Liver (tissue), 9 donors: ENCODE data around the gene DOCK2. TPM values are rescaled to one million over a fixed set of nuclear protein-coding genes. Genes with fewer than 3 reads are reported as not detected.

Source experiments
- DNase-seq: peaks from one replicate; pipeline ENCODE4 v3.0.0-alpha.2; 2017; ENCODE audit warnings: low spot score
- H3K27ac ChIP-seq, 2 donors: one replicate each; pipeline ENCODE4 v1.7.0; 2013; ENCODE audit warnings: inconsistent platforms in 2 of 2, low read length in 2 of 2, control low read depth in 1 of 2, low read depth in 1 of 2, mild to moderate bottlenecking in 1 of 2
- H3K27me3 ChIP-seq, 4 donors: one replicate each; pipeline versions ENCODE4 v1.6.1 to v1.7.0; 2013; ENCODE audit warnings: low read length in 3 of 4, inconsistent platforms in 1 of 4, mild to moderate bottlenecking in 1 of 4, moderate library complexity in 1 of 4; ENCODE audit not compliant: control insufficient read depth in 4 of 4, insufficient read depth in 4 of 4
- H3K36me3 ChIP-seq, 4 donors: one replicate each; pipeline versions ENCODE4 v1.6.1 to v1.7.0; 2013; ENCODE audit warnings: low read length in 3 of 4, mild to moderate bottlenecking in 3 of 4, low read depth in 1 of 4, moderate library complexity in 1 of 4; ENCODE audit not compliant: control insufficient read depth in 4 of 4, insufficient read depth in 3 of 4
- H3K4me1 ChIP-seq, 4 donors: one replicate each; pipeline versions ENCODE4 v1.6.1 to v1.7.0; 2013; ENCODE audit warnings: low read length in 3 of 4, mild to moderate bottlenecking in 3 of 4, moderate library complexity in 1 of 4; ENCODE audit not compliant: control insufficient read depth in 4 of 4, insufficient read depth in 4 of 4
- H3K4me3 ChIP-seq, 3 donors: one replicate each; pipeline versions ENCODE4 v1.6.1 to v1.7.0; 2013; ENCODE audit warnings: low read length in 3 of 3, control low read depth in 1 of 3, low read depth in 1 of 3, mild to moderate bottlenecking in 1 of 3
- H3K9ac ChIP-seq, 2 donors: one replicate each; pipeline ENCODE4 v1.7.0; 2013; ENCODE audit warnings: low read length in 2 of 2, mild to moderate bottlenecking in 2 of 2, moderate library complexity in 2 of 2, control low read depth in 1 of 2, low read depth in 1 of 2
- H3K9me3 ChIP-seq, 4 donors: one replicate each; pipeline versions ENCODE4 v1.6.1 to v1.7.0; 2013; ENCODE audit warnings: low read length in 3 of 4; ENCODE audit not compliant: control insufficient read depth in 4 of 4
- ATF3 ChIP-seq: IDR thresholded peaks from 2 replicates; pipeline ENCODE4 v1.6.1; 2016; ENCODE audit warnings: antibody characterized with exemption
- CTCF ChIP-seq: fragments of 150-350 bp; IDR thresholded peaks from 2 replicates; pipeline ENCODE4 v1.5.1; 2017; ENCODE audit warnings: improper control_type of control experiment, low read depth, low read length; ENCODE audit not compliant: missing input control
- EGR1 ChIP-seq, 2 donors: IDR thresholded peaks; 2 replicates each; pipeline ENCODE4 v1.6.1; 2016 to 2018; ENCODE audit warnings: antibody characterized with exemption in 2 of 2, low read depth in 2 of 2
- GABPA ChIP-seq, 2 donors: IDR thresholded peaks in 1 of 2; conservative IDR thresholded peaks in 1 of 2; 2 replicates each; pipeline ENCODE4 v1.6.1; 2016; ENCODE audit warnings: antibody characterized with exemption in 2 of 2, mild to moderate bottlenecking in 1 of 2, moderate library complexity in 1 of 2
- HNF4A ChIP-seq, 2 donors: conservative IDR thresholded peaks; 2 replicates each; pipeline ENCODE4 v1.6.1; 2016; ENCODE audit warnings: antibody characterized with exemption in 2 of 2, mild to moderate bottlenecking in 2 of 2
- MAX ChIP-seq: IDR thresholded peaks from 2 replicates; pipeline ENCODE4 v1.6.1; 2016; ENCODE audit warnings: antibody characterized with exemption
- NR2F2 ChIP-seq: IDR thresholded peaks from 2 replicates; pipeline ENCODE4 v1.6.1; 2016; ENCODE audit warnings: antibody characterized with exemption
- RAD21 ChIP-seq, 2 donors: IDR thresholded peaks; 2 replicates each; pipeline ENCODE4 v1.6.1; 2016; ENCODE audit warnings: antibody characterized with exemption in 2 of 2, mild to moderate bottlenecking in 2 of 2
- RXRA ChIP-seq, 2 donors: IDR thresholded peaks; 2 replicates each; pipeline ENCODE4 v1.6.1; 2017 to 2018; ENCODE audit warnings: antibody characterized with exemption in 2 of 2, mild to moderate bottlenecking in 1 of 2
- ZBTB33 ChIP-seq: IDR thresholded peaks from 2 replicates; pipeline ENCODE4 v1.6.1; 2016; ENCODE audit warnings: antibody characterized with exemption
- WGBS: extraction: QIAGEN DNeasy Blood & Tissue Kit; methylation state at CpG from one replicate; pipeline ENCODE4 v1.1.7; 2013; 5-methylcytosine and 5-hydroxymethylcytosine counted together
- polyA plus RNA-seq, 2 donors: library from polyadenylated mRNA; stranded (reverse) in 1 of 2; unstranded in 1 of 2; fragments of 200-250 nt in 1 of 2; fragments of >200 nt in 1 of 2; fragmentation: Nextera tagmentation in 1 of 2; extraction: Ambion mirVana in 1 of 2; gene quantifications; one replicate each; pipeline versions ENCODE4 v1.2.1 to v1.2.3, GENCODE V29; 2013 to 2015
- total RNA-seq, 2 donors: library from RNA; depleted of rRNA; stranded (reverse); fragments of >200 nt; gene quantifications; one replicate each; pipeline ENCODE4 v1.2.3, GENCODE V29; 2014
- donor health status: healthy.
- donor health status: healthy.
- donor health status: healthy.
- donor health status: healthy.
- donor health status: healthy.

DOCK2 gene
- total and polyA plus RNA-seq, 4 donors, result 2.3 to 26.6 (median 8.2) TPM

- TF ChIP-seq EGR1 (IDR thresholded peaks at IDR 0.05; ENCODE audit: low read depth in 2 of 2) (peak in 1 of 2 donors; percentile 38), RAD21 (IDR thresholded peaks at IDR 0.05) (peak in 1 of 2 donors; percentile 9), NR2F2 (peak; percentile 92), MAX (peak; percentile 54), GABPA (IDR thresholded peaks at IDR 0.05 in 1 of 2, conservative IDR thresholded peaks at IDR 0.05 in 1 of 2) (no peak), ATF3 (no peak), RXRA (IDR thresholded peaks at IDR 0.05) (peak in 1 of 2 donors; percentile 18), HNF4A (conservative IDR thresholded peaks at IDR 0.05) (no peak)
- no peaks in the 10 kb centered on the region for H3K9me3 ChIP-seq
- no peak overlapping the region for H3K4me3 ChIP-seq
- H3K27me3 ChIP-seq, result no peaks in the 10 kb centered on the region
- H3K4me1 ChIP-seq, result peaks cover 0 to 4% (median 0%) of the 10 kb centered on the region in 4 donors
- no peak overlapping the region for H3K9ac ChIP-seq
- WGBS, result 58% methylated on average over 9 of the region's 9 CpGs
- no peak overlapping the region for H3K27ac ChIP-seq
- no peaks in the 10 kb centered on the region for H3K36me3 ChIP-seq
- no peak for DNase-seq
These were observed 460.9 kb downstream of the DOCK2 start for GRCh38 chr5:170097934-170098333.

GRCh38 chr5:170100066-170100943 is 463.2 kb downstream of the DOCK2 start:
- no peaks in the 10 kb centered on the region for H3K36me3 ChIP-seq
- H3K27ac ChIP-seq, result no peak overlapping the region
- no peak overlapping the region for H3K9ac ChIP-seq
- no peak overlapping the region for H3K4me3 ChIP-seq
- peaks cover 0 to 4% (median 0%) of the 10 kb centered on the region in 4 donors for H3K4me1 ChIP-seq
- no peak for TF ChIP-seq ZBTB33
- peak; percentile 81 to 83 for TF ChIP-seq RAD21 (IDR thresholded peaks at IDR 0.05)
- TF ChIP-seq CTCF, result peak; percentile 65
- no peak for TF ChIP-seq GABPA (IDR thresholded peaks at IDR 0.05 in 1 of 2, conservative IDR thresholded peaks at IDR 0.05 in 1 of 2)
- DNase-seq, result peak; percentile 76
- 33% methylated on average over 13 of the region's 13 CpGs for WGBS
- H3K27me3 ChIP-seq, result no peaks in the 10 kb centered on the region
- no peaks in the 10 kb centered on the region for H3K9me3 ChIP-seq

- Histone ChIP-seq H3K4me1 (no peaks in the 10 kb centered on the region), H3K27ac (no peak overlapping the region), H3K9me3 (no peaks in the 10 kb centered on the region), H3K9ac (no peak overlapping the region), H3K4me3 (no peak overlapping the region), H3K27me3 (no peaks in the 10 kb centered on the region), H3K36me3 (no peaks in the 10 kb centered on the region)
- 92% methylated on average over 1 of the region's 1 CpG for WGBS
- DNase-seq, result no peak
- TF ChIP-seq ZBTB33 (no peak), NR2F2 (no peak)
These were observed 466.4 kb downstream of the DOCK2 start for GRCh38 chr5:170103447-170103846.
